Coronary artery (tissue), 2 donors: ENCODE measurements around the gene R3HDM2.

Source experiments
- DNase-seq: peaks from one replicate; pipeline ENCODE4 v3.0.0-alpha.2; 2017; ENCODE audit warnings: low spot score
- H3K27ac ChIP-seq, 2 donors: fragments of 200-600 bp; sonication (generic); one replicate each; pipeline ENCODE4 v1.5.1; 2016 to 2019
- H3K4me3 ChIP-seq: fragments of 200-600 bp; sonication (generic); 2 replicates; pipeline ENCODE4 v1.5.1; 2016; ENCODE audit warnings: mild to moderate bottlenecking, moderate library complexity
- TF ChIP-seq, protein P1 (sequence below): fragments of 200-600 bp; sonication (generic); IDR thresholded peaks from one replicate; pipeline ENCODE4 v1.5.1; 2019; ENCODE audit warnings: antibody characterized with exemption

R3HDM2 gene

DNA sequence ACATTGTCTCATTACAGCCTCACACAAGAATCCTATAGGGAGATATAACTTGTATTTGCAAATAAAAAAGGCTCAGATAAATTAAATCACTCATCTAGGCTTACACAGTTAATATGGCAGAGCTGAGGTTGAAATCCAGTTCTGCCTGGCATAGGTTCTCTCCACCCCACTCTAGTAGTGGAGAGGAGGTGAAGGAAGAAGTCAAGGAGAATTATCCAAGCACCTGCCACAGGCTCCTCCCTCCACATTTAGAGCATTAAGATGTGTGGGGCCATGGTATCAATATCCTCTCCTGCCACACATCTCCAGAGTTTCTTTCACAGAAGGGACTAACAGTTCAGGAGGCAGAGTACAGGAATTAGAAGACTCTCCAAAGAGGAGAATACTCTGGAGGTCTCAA, 157.3 kb downstream of the R3HDM2 start:
- H3K27ac ChIP-seq, result no peak overlapping the region
- DNase-seq, result no peak
- TF ChIP-seq, protein P1, sequence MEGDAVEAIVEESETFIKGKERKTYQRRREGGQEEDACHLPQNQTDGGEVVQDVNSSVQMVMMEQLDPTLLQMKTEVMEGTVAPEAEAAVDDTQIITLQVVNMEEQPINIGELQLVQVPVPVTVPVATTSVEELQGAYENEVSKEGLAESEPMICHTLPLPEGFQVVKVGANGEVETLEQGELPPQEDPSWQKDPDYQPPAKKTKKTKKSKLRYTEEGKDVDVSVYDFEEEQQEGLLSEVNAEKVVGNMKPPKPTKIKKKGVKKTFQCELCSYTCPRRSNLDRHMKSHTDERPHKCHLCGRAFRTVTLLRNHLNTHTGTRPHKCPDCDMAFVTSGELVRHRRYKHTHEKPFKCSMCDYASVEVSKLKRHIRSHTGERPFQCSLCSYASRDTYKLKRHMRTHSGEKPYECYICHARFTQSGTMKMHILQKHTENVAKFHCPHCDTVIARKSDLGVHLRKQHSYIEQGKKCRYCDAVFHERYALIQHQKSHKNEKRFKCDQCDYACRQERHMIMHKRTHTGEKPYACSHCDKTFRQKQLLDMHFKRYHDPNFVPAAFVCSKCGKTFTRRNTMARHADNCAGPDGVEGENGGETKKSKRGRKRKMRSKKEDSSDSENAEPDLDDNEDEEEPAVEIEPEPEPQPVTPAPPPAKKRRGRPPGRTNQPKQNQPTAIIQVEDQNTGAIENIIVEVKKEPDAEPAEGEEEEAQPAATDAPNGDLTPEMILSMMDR, result no peak
- no peak overlapping the region for H3K4me3 ChIP-seq

GRCh38 chr12:57272337-57273151, 158.3 kb downstream of the R3HDM2 start:
- TF ChIP-seq, protein P1, result no peak
- Histone ChIP-seq H3K27ac (no peak overlapping the region), H3K4me3 (no peak overlapping the region)
- DNase-seq, result no peak

DNA sequence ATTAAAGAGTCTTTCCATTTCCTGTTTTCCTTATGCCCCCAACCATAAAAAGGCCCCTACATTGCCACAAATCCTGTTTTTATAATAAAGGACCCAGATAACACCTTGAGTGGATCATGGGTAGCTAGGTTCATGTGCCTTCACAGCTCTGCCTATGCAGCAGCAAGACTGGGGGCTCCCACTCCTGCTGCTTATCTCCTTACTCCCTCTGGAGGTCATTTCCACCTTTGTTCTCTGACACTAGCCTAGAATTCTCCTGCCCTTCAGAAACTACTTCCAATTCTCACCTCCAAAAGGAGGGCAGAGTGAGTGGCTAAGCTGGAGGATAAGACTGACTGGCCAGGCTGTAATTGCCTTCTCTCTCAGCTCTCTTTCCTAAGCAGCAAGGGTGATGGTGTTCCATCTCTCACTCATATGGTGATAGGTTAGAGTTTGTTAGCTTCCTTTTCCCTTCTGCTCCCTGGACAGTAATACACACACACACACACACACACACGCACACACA, 159.8 kb downstream of the R3HDM2 start:
- Histone ChIP-seq H3K4me3 (no peak overlapping the region), H3K27ac (no peak overlapping the region)
- TF ChIP-seq, protein P1, result no peak
- no peak for DNase-seq

- TF ChIP-seq, protein P1, result no peak
- Histone ChIP-seq H3K4me3 (no peak overlapping the region), H3K27ac (no peak overlapping the region)
- no peak for DNase-seq
Observed at GRCh38 chr12:57268264-57268663, 162.6 kb downstream of the R3HDM2 start.

- H3K4me3 ChIP-seq, result no peak overlapping the region
- no peak overlapping the region for H3K27ac ChIP-seq
- no peak for DNase-seq
- TF ChIP-seq, protein P1, result no peak
Observed at GRCh38 chr12:57266681-57267080, 164.2 kb downstream of the R3HDM2 start.

GRCh38 chr12:57263096-57263495, 167.7 kb downstream of the R3HDM2 start:
- H3K4me3 ChIP-seq, result no peak overlapping the region
- TF ChIP-seq, protein P1, result no peak
- H3K27ac ChIP-seq, result peak overlapping the region in 1 of 2 donors; percentile 31

More at GRCh38 chr12:57263096-57263495, 167.7 kb downstream of the R3HDM2 start:
- DNase-seq, result no peak
